Pancreas (tissue), 10 donors: ENCODE results near the gene PRSS22. TPM values are rescaled to one million over a fixed set of nuclear protein-coding genes. Genes with fewer than 3 reads are reported as not detected.

ENCODE experiments used
- ATAC-seq, 4 donors: fragments of 200-7000 bp; cut with Tn5 transposase; one replicate each; pipeline versions ENCODE4 v1.8.0 to v1.9.1; 2020; ENCODE audit warnings: mild to moderate bottlenecking in 4 of 4, moderate library complexity in 4 of 4
- DNase-seq, 6 donors: peaks; one replicate each; pipeline ENCODE4 v3.0.0-alpha.2; 2020
- FAIRE-seq: peaks from 2 replicates; lab custom pipeline; 2012; peaks lifted over from hg19 to GRCh38; lab: Jason Lieb, UNC
- H3K27ac ChIP-seq, 4 donors: fragments of 200-600 bp; sonication (generic); 1 replicate in 3 of 4; 2 replicates in 1 of 4; pipeline versions ENCODE4 v1.5.0 to v1.8.0; 2020
- H3K27me3 ChIP-seq, 4 donors: fragments of 200-600 bp; one replicate each; pipeline ENCODE4 v1.8.0; 2021
- H3K36me3 ChIP-seq, 3 donors: fragments of 200-600 bp; sonication (generic) in 1 of 3; one replicate each; pipeline versions ENCODE4 v1.5.0 to v1.8.0; 2020 to 2021
- H3K4me1 ChIP-seq, 3 donors: fragments of 200-600 bp; one replicate each; pipeline ENCODE4 v1.8.0; 2021
- H3K4me3 ChIP-seq, 4 donors: fragments of 200-600 bp; sonication (generic) in 2 of 4; one replicate each; pipeline versions ENCODE4 v1.5.0 to v1.8.0; 2020 to 2021
- H3K9me3 ChIP-seq, 4 donors: fragments of 200-600 bp; one replicate each; pipeline ENCODE4 v1.8.0; 2021
- CTCF ChIP-seq, 4 donors: fragments of 200-600 bp; sonication (generic) in 3 of 4; IDR thresholded peaks; one replicate each; pipeline versions ENCODE4 v1.5.0 to v1.8.0; 2021; ENCODE audit warnings: antibody characterized with exemption in 4 of 4
- WGBS, 2 donors: extraction: QIAGEN DNeasy Blood & Tissue Kit; methylation state at CpG; one replicate each; pipeline ENCODE4 v1.1.7; 2013; 5-methylcytosine and 5-hydroxymethylcytosine counted together
- intact Hi-C, 3 donors: fragments of 100-400 bp; cut with DNase I; formaldehyde crosslinking; loops; one replicate each; pipeline versions ENCODE4 v1.11.1 to v1.14.2; 2022
- polyA plus RNA-seq, 2 donors: library from polyadenylated mRNA; stranded (reverse); fragments of 200-250 nt; gene quantifications; one replicate each; pipeline ENCODE4 v1.2.3, GENCODE V29; 2013
- total RNA-seq, 6 donors: library from RNA; stranded (reverse); fragmentation: NEBNext Ultra II Directional in 4 of 6; extraction: Animal tissue kit (Norgen Biotek cat#: 25700) in 4 of 6; gene quantifications; one replicate each; pipeline versions ENCODE4 v1.2.1 to v1.2.4, GENCODE V29; 2021 to 2023
- donor health status: healthy with polysubstance abuse.
- donor health status: DM: no; HTN: no; CAD: no; lungs with moderate emphysema.
- donor health status: DM: no; HTN: no; CAD: no.
- donor health status: control.
- donor health status: control.
- donor health status: Bipolar disorder and iron deficiency.
- donor health status: DM: yes; HTN: yes; CAD: no.
- donor health status: DM: no; HTN: no; CAD: no.
- donor health status: DM: no; HTN: no; CAD: no.
- donor health status: DM: yes; HTN: yes; CAD: no.

PRSS22 gene
- total and polyA plus RNA-seq, 8 donors, result 8.4 to 59.5 (median 16.9) TPM

- H3K4me3 ChIP-seq, result no peak within 1 kb of the TSS
- no peaks in the 10 kb centered on the region for H3K27me3 ChIP-seq
- WGBS, 2 donors, result 59 to 67% methylated on average over 32 of the region's 32 CpGs
- H3K4me1 ChIP-seq, result no peaks in the 10 kb centered on the region
- intact Hi-C loops, result no loop called here
- H3K36me3 ChIP-seq, result no peaks in the 10 kb centered on the region
- TF ChIP-seq CTCF (IDR thresholded peaks at IDR 0.05), result no peak
- H3K9me3 ChIP-seq, result no peaks in the 10 kb centered on the region
- DNase-seq, result peak in 1 of 6 donors; percentile 54
- FAIRE-seq, result no peak
- no peak within 1 kb of the TSS for H3K27ac ChIP-seq
- peak in 2 of 4 donors; percentile 17 to 73 for ATAC-seq
Observed at GRCh38 chr16:2829501-2830354, 28.2 kb downstream of the PRSS22 start, which contains the start of gene ZG16B. ZG16B (plus strand) TSS chr16:2830303; CDS start chr16:2830442, 139 bp downstream.

- Histone ChIP-seq H3K9me3 (no peaks in the 10 kb centered on the region), H3K27ac (no peak overlapping the region), H3K4me3 (no peak overlapping the region), H3K36me3 (no peaks in the 10 kb centered on the region), H3K27me3 (no peaks in the 10 kb centered on the region), H3K4me1 (no peaks in the 10 kb centered on the region)
- TF ChIP-seq CTCF (IDR thresholded peaks at IDR 0.05), result no peak
- 79 to 89% methylated on average over 17 of the region's 17 CpGs for WGBS, 2 donors
- DNase-seq (peak in 1 of 6 donors; percentile 48), FAIRE-seq (no peak), ATAC-seq (no peak)
- intact Hi-C loops, result no loop called here
Observed at GRCh38 chr16:2828876-2829430, 29.0 kb downstream of the PRSS22 start.

DNA sequence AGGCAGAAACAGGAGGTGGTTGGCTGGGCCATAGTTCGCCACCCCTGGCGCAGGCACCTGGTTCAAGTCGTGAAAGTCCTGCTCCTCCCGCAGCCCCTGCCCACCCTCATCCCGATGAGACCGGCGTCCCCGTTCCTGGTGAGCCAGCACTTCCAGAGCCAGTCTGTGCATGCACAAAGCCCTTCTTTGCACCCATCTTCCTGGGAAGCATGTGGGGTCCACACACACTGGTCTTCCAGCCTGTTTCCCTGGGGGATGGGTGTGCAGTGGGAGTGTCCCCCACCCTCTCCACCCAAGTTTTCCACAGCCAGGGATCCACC is 29.5 kb downstream of the PRSS22 start:
- DNase-seq (peak in 1 of 6 donors; percentile 30), ATAC-seq (no peak), FAIRE-seq (no peak)
- WGBS, 2 donors, result 75 to 82% methylated on average over 8 of the region's 8 CpGs
- H3K4me3 ChIP-seq, result no peak overlapping the region
- no peaks in the 10 kb centered on the region for H3K4me1 ChIP-seq
- no peaks in the 10 kb centered on the region for H3K9me3 ChIP-seq
- no peaks in the 10 kb centered on the region for H3K27me3 ChIP-seq
- no peaks in the 10 kb centered on the region for H3K36me3 ChIP-seq
- no peak overlapping the region for H3K27ac ChIP-seq
- intact Hi-C loops, result no loop called here
- no peak for TF ChIP-seq CTCF (IDR thresholded peaks at IDR 0.05)

DNA sequence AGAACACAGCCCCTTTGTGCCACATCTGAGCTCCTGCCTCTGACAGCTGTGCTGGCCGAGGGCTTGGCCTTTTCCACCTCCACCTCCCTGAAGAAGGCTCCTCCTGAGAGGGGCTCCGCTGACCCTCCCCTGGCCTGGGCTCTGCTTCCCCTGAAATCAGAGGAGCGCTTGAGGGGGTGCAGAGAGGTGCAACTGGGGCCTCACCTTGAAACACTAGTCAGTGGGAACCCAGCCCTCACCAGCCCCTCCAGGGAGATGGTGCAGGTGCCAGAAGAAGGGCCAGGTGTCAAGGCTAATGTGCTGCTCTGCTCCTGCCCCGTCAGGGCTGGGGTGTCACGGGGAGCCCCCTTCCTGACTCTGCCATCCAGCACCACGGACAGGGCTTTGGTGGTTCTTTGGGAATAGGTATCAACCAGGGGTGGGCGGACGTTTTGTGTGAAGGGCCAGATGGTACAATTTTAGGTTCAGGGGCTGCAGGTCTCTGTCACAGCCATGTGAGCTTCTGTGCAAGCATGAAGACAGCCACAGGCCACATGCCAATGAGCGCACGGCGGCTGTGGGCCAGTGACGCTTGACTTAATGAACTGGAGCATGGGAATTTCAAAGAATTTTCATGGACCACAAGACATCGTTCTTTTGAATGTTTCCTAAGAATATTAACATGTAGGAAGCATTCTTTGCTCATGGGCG is 30.0 kb downstream of the PRSS22 start:
- WGBS, 2 donors, result 67% methylated on average over 14 of the region's 14 CpGs
- ATAC-seq (no peak), FAIRE-seq (no peak), DNase-seq (peak in 1 of 6 donors; percentile 35)
- intact Hi-C loops, result no loop called here
- no peak for TF ChIP-seq CTCF (IDR thresholded peaks at IDR 0.05)
- Histone ChIP-seq H3K4me3 (no peak overlapping the region), H3K27me3 (no peaks in the 10 kb centered on the region), H3K27ac (no peak overlapping the region), H3K36me3 (no peaks in the 10 kb centered on the region), H3K4me1 (no peaks in the 10 kb centered on the region), H3K9me3 (no peaks in the 10 kb centered on the region)
